PC-9 (cell line): ENCODE results near the gene DOP1A. TPM values are rescaled to one million over a fixed set of nuclear protein-coding genes. Genes with fewer than 3 reads are reported as not detected.

ENCODE experiments used
- BruUV-seq: library from RNA; stranded (reverse); fragments of 400-500 nt; replicated peaks from 2 replicates; lab custom pipeline; 2021; lab: Mats Ljungman, UMichigan
- CTCF ChIA-PET: fragments of 300-600 bp; sonication (Branson Sonifier 250); formaldehyde crosslinking; loops from one replicate; lab custom pipeline; 2022; ENCODE audit warnings: antibody characterized with exemption; lab: Charles Lee
- POLR2A ChIA-PET: fragments of 300-600 bp; sonication (Branson Sonifier 250); formaldehyde crosslinking; loops from one replicate; lab custom pipeline; 2022; ENCODE audit warnings: antibody characterized with exemption; ENCODE audit not compliant: unreplicated experiment; lab: Charles Lee
- DNase-seq, 2 experiments: peaks; one replicate each; pipeline versions ENCODE4 v3.0.0 to v3.0.0-alpha.2; 2015 to 2022; ENCODE audit warnings: mixed read lengths in 1 of 2
- H2AFZ ChIP-seq: fragments of 200-600 bp; sonication (generic); 2 replicates; pipeline ENCODE4 v1.8.1; 2017; ENCODE audit warnings: antibody characterized with exemption
- H3F3A ChIP-seq: fragments of 200-600 bp; sonication (generic); 2 replicates; pipeline ENCODE4 v1.8.1; 2017; ENCODE audit warnings: antibody characterized with exemption, mild to moderate bottlenecking, low read depth; ENCODE audit not compliant: insufficient read depth
- H3K27ac ChIP-seq: fragments of 200-600 bp; sonication (generic); 2 replicates; pipeline ENCODE4 v1.6.1; 2016; ENCODE audit warnings: mixed run types
- H3K27me3 ChIP-seq: fragments of 200-600 bp; sonication (generic); 2 replicates; pipeline ENCODE4 v1.6.1; 2016; ENCODE audit warnings: low read depth, mixed run types; ENCODE audit not compliant: insufficient read depth
- H3K36me3 ChIP-seq: fragments of 200-600 bp; sonication (generic); 2 replicates; pipeline ENCODE4 v1.6.1; 2016; ENCODE audit warnings: low read depth, mixed run types
- H3K4me1 ChIP-seq: fragments of 200-600 bp; sonication (generic); replicated peaks from 2 replicates; pipeline ENCODE4 v1.6.1; 2016; ENCODE audit warnings: mixed run types; ENCODE audit not compliant: insufficient read depth
- H3K4me2 ChIP-seq: fragments of 200-600 bp; sonication (generic); 2 replicates; pipeline ENCODE4 v1.6.1; 2017; ENCODE audit warnings: mixed run types
- H3K4me3 ChIP-seq: fragments of 200-600 bp; sonication (generic); 2 replicates; pipeline ENCODE4 v1.6.1; 2016; ENCODE audit warnings: mixed run types
- H3K79me2 ChIP-seq: fragments of 200-600 bp; sonication (generic); 2 replicates; pipeline ENCODE4 v1.6.1; 2017; ENCODE audit warnings: low read depth, mixed run types
- H3K9me2 ChIP-seq: fragments of 200-600 bp; sonication (generic); 2 replicates; pipeline ENCODE4 v1.8.1; 2017; ENCODE audit warnings: mild to moderate bottlenecking; ENCODE audit not compliant: insufficient read depth
- H3K9me3 ChIP-seq: fragments of 200-600 bp; sonication (generic); 2 replicates; pipeline ENCODE4 v1.8.1; 2016; ENCODE audit warnings: low read depth; ENCODE audit not compliant: insufficient read depth
- H4K20me1 ChIP-seq: fragments of 200-600 bp; sonication (generic); 2 replicates; pipeline ENCODE4 v1.8.1; 2017; ENCODE audit not compliant: insufficient read depth
- EZH2 ChIP-seq: fragments of 200-600 bp; sonication (generic); IDR thresholded peaks from 2 replicates; pipeline ENCODE4 v1.8.0; 2017; ENCODE audit warnings: antibody characterized with exemption, low read depth
- intact Hi-C: fragments of 100-400 bp; cut with micrococcal nuclease; formaldehyde crosslinking; loops from one replicate; pipeline ENCODE4 v1.10.0; 2022; ENCODE audit not compliant: unreplicated experiment
- total RNA-seq: library from RNA; stranded (reverse); gene quantifications from 2 replicates; pipeline ENCODE4 v1.2.3, GENCODE V29; 2021
- TF ChIP-seq, protein P1 (sequence below): fragments of 200-600 bp; sonication (generic); conservative IDR thresholded peaks from 2 replicates; pipeline ENCODE4 v1.6.1; 2017; ENCODE audit warnings: mixed run types, antibody characterized with exemption, mild to moderate bottlenecking, moderate library complexity

DOP1A gene
- total RNA-seq, 1 experiment from 2014 or later: 3.9 TPM

DNA sequence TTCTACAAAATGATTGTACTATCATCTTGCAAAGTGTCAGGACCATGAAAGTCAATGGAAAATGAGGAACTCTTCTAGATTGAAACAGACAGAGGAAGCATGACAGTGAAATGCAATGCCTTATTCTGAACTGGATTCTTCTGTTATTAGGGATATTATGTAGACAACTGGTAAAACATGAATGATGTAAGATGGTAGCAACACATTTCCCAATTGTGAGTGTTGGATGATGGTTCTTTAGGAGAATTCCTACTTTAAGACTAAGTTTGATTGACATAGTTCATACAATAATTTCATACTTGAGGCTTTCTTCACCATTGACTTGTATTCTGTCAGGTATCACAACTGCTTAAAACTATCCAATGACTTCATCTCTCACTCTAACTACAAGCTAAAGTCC lies 6.3 kb upstream of the DOP1A start:
- ChIA-PET POLR2A (no interaction called here), CTCF (no interaction called here)
- intact Hi-C loops: loop anchor here (10.0 kb wide), 1 partner anchor 804 kb away; no protein-coding TSS in a partner anchor
- H3K4me3 ChIP-seq: no peak overlapping the region
- no peak for DNase-seq
- H3K9me2 ChIP-seq: no peaks in the 10 kb centered on the region
- no peaks in the 10 kb centered on the region for H3K9me3 ChIP-seq
- H3K27ac ChIP-seq: no peak overlapping the region
- no TSS peak for BruUV-seq
- H3K4me2 ChIP-seq: no peak overlapping the region
- no peaks in the 10 kb centered on the region for H3K36me3 ChIP-seq
- H3K79me2 ChIP-seq: peaks cover 13% of the 10 kb centered on the region; the same call in 1 of the 2 replicates
- no peak overlapping the region for H2AFZ ChIP-seq
- TF ChIP-seq, protein P1, sequence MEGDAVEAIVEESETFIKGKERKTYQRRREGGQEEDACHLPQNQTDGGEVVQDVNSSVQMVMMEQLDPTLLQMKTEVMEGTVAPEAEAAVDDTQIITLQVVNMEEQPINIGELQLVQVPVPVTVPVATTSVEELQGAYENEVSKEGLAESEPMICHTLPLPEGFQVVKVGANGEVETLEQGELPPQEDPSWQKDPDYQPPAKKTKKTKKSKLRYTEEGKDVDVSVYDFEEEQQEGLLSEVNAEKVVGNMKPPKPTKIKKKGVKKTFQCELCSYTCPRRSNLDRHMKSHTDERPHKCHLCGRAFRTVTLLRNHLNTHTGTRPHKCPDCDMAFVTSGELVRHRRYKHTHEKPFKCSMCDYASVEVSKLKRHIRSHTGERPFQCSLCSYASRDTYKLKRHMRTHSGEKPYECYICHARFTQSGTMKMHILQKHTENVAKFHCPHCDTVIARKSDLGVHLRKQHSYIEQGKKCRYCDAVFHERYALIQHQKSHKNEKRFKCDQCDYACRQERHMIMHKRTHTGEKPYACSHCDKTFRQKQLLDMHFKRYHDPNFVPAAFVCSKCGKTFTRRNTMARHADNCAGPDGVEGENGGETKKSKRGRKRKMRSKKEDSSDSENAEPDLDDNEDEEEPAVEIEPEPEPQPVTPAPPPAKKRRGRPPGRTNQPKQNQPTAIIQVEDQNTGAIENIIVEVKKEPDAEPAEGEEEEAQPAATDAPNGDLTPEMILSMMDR: no peak
- no peak for TF ChIP-seq EZH2
- no peaks in the 10 kb centered on the region for H3F3A ChIP-seq
- peaks cover 6% of the 10 kb centered on the region for H3K4me1 ChIP-seq
- no peaks in the 10 kb centered on the region for H3K27me3 ChIP-seq
- H4K20me1 ChIP-seq: no peaks in the 10 kb centered on the region

DNA sequence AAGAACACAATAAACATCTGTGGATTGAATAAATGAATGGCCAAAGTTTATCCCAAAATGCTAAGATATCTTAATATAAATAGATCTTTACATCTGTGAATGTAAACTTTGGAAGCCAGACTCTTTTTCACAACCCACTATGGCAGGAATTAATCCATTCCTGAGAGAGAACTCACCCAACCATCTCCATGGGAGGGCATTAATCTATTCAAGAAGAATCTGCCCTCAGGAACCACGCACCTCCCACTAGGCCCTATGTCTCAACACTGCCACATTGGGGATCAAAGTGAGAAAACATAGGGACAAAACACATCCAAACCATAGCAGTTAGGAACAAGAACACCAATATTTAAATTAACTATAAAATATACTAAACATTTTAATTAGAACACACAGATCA lies 5.2 kb upstream of the DOP1A start:
- no peaks in the 10 kb centered on the region for H3F3A ChIP-seq
- peaks cover 6% of the 10 kb centered on the region for H3K4me1 ChIP-seq
- H3K4me3 ChIP-seq: no peak overlapping the region
- H3K9me3 ChIP-seq: no peaks in the 10 kb centered on the region
- no peak for DNase-seq
- peaks cover 13% of the 10 kb centered on the region; the same call in 1 of the 2 replicates for H3K79me2 ChIP-seq
- H3K27me3 ChIP-seq: no peaks in the 10 kb centered on the region
- no peak overlapping the region for H2AFZ ChIP-seq
- no peaks in the 10 kb centered on the region for H3K9me2 ChIP-seq
- no peak overlapping the region for H3K27ac ChIP-seq
- BruUV-seq: no TSS peak
- H3K4me2 ChIP-seq: no peak overlapping the region
- intact Hi-C loops: loop anchor here (10.0 kb wide), 1 partner anchor 803 kb away; no protein-coding TSS in a partner anchor
- H4K20me1 ChIP-seq: no peaks in the 10 kb centered on the region
- ChIA-PET CTCF (no interaction called here), POLR2A (no interaction called here)
- no peak for TF ChIP-seq EZH2
- TF ChIP-seq, protein P1: no peak
- no peaks in the 10 kb centered on the region for H3K36me3 ChIP-seq

DNA sequence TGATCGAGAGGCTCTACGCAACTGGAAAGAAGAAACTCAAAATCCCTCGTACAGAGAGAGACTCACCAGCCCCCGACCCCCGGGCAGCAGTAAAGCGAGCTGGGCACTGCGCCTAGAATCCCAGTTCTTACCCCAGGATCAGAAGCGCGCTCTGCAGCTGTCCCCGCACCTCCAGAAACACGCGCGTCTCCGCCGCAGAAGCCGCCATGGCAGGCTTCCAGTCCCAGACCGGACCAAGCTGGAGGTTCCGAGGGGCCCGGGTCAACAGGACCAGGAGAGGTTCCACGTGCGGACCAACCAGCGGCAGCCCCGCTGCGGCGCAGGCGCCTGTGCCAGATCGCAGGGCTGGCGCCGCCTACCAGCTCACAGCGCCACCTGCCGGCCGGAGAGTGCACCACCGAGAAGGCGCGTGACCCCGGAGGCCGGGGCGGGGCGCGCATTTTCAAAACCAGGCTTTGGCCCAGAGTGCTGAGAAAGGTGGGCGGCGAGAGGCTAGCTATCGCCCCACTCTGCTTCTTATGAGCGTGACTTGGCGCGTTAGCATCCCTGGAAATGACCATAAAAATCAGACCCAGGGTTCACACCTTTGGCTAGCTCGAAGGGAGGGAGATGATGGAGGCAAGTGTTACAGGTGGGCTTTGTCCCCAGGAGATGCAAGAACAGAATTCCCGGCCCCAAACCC lies 1.8 kb upstream of the DOP1A start, which contains the start of gene UBE3D:
UBE3D (minus strand) TSS at position 331 of the 682 bp plus-strand sequence; CDS start at position 208, 123 bp downstream.
- no peaks in the 10 kb centered on the region for H3K36me3 ChIP-seq
- no peaks in the 10 kb centered on the region for H3K9me3 ChIP-seq
- peak within 1 kb of the TSS; percentile 82 for H3K4me3 ChIP-seq
- no peak for TF ChIP-seq EZH2
- TF ChIP-seq, protein P1: peak; percentile 82
- ChIA-PET CTCF (interaction anchor here (0.6 to 1.2 kb wide), 5 partner anchors 448 to 865 kb away, joined by 3 to 12 read pairs (median 4); no protein-coding TSS in a partner anchor), POLR2A (no interaction called here)
- H3K27ac ChIP-seq: no peak within 1 kb of the TSS
- H3F3A ChIP-seq: peaks cover 9% of the 10 kb centered on the region
- H3K4me1 ChIP-seq: peaks cover 12% of the 10 kb centered on the region
- peak within 1 kb of the TSS; percentile 96 for H2AFZ ChIP-seq
- H3K79me2 ChIP-seq: peaks cover 28% of the 10 kb centered on the region
- H4K20me1 ChIP-seq: no peaks in the 10 kb centered on the region
- H3K9me2 ChIP-seq: no peaks in the 10 kb centered on the region
- peak; percentile 41 to 82 for DNase-seq
- peak within 1 kb of the TSS; percentile 88 for H3K4me2 ChIP-seq
- no TSS peak for BruUV-seq
- H3K27me3 ChIP-seq: no peaks in the 10 kb centered on the region
- intact Hi-C loops: loop anchor here (2.0 to 10.0 kb wide), 4 partner anchors 127 to 817 kb away; partner anchors contain the start of genes PGM3 and RWDD2A
